Measurements from ENCODE around the gene STAB2.

The STAB2 gene

GRCh38 chr12:103773109-103773910 is 186.2 kb downstream of the STAB2 start:
- no peaks in the 10 kb centered on the region for H3K27me3 ChIP-seq (ENCODE audit: insufficient read depth, low read depth)
- H3K4me2 ChIP-seq: no peak overlapping the region
- H3K4me1 ChIP-seq (ENCODE audit: low read depth, poor library complexity, severe bottlenecking): no peaks in the 10 kb centered on the region
- H4K20me1 ChIP-seq (ENCODE audit: insufficient read depth): no peaks in the 10 kb centered on the region
- H3K9ac ChIP-seq: no peak overlapping the region
- no peak for TF ChIP-seq CTCF (conservative IDR thresholded peaks at IDR 0.05; ENCODE audit: low read depth, low read length)
- H3K27ac ChIP-seq: no peak overlapping the region
- no peak overlapping the region for H2AFZ ChIP-seq (ENCODE audit: low read depth)
- H3K4me3 ChIP-seq (IDR thresholded peaks at IDR 0.05; ENCODE audit: insufficient read depth, low read depth, low read length): no peak overlapping the region
- no peaks in the 10 kb centered on the region for H3K79me2 ChIP-seq (ENCODE audit: insufficient read depth, low read depth)
- H3K36me3 ChIP-seq (ENCODE audit: insufficient read depth): no peaks in the 10 kb centered on the region

GRCh38 chr12:103774977-103775560 is 188.0 kb downstream of the STAB2 start:
- H3K36me3 ChIP-seq (ENCODE audit: insufficient read depth): no peaks in the 10 kb centered on the region

GRCh38 chr12:103778781-103779180 is 191.7 kb downstream of the STAB2 start:
- no peak overlapping the region for H2AFZ ChIP-seq (ENCODE audit: low read depth)
- no peaks in the 10 kb centered on the region for H3K27me3 ChIP-seq (ENCODE audit: insufficient read depth, low read depth)
- no peaks in the 10 kb centered on the region for H3K79me2 ChIP-seq (ENCODE audit: insufficient read depth, low read depth)
- no peak overlapping the region for H3K27ac ChIP-seq
- no peaks in the 10 kb centered on the region for H4K20me1 ChIP-seq (ENCODE audit: insufficient read depth)
- H3K4me1 ChIP-seq (ENCODE audit: low read depth, poor library complexity, severe bottlenecking): no peaks in the 10 kb centered on the region
- no peak for TF ChIP-seq CTCF (conservative IDR thresholded peaks at IDR 0.05; ENCODE audit: low read depth, low read length)
- no peak overlapping the region for H3K9ac ChIP-seq
- H3K36me3 ChIP-seq (ENCODE audit: insufficient read depth): no peaks in the 10 kb centered on the region
- H3K4me2 ChIP-seq: no peak overlapping the region
- H3K4me3 ChIP-seq (IDR thresholded peaks at IDR 0.05; ENCODE audit: insufficient read depth, low read depth, low read length): no peak overlapping the region

More at GRCh38 chr12:103774977-103775560, 188.0 kb downstream of the STAB2 start:
- H3K4me3 ChIP-seq (IDR thresholded peaks at IDR 0.05; ENCODE audit: insufficient read depth, low read depth, low read length): no peak overlapping the region
- no peak overlapping the region for H2AFZ ChIP-seq (ENCODE audit: low read depth)
- H3K4me2 ChIP-seq: no peak overlapping the region
- no peaks in the 10 kb centered on the region for H3K27me3 ChIP-seq (ENCODE audit: insufficient read depth, low read depth)
- no peaks in the 10 kb centered on the region for H3K79me2 ChIP-seq (ENCODE audit: insufficient read depth, low read depth)
- TF ChIP-seq CTCF (conservative IDR thresholded peaks at IDR 0.05; ENCODE audit: low read depth, low read length): no peak
- no peaks in the 10 kb centered on the region for H4K20me1 ChIP-seq (ENCODE audit: insufficient read depth)
- no peaks in the 10 kb centered on the region for H3K4me1 ChIP-seq (ENCODE audit: low read depth, poor library complexity, severe bottlenecking)
- no peak overlapping the region for H3K27ac ChIP-seq
- H3K9ac ChIP-seq: no peak overlapping the region

GRCh38 chr12:103779410-103780092 is 192.5 kb downstream of the STAB2 start:
- Histone ChIP-seq H3K4me3 (IDR thresholded peaks at IDR 0.05; ENCODE audit: insufficient read depth, low read depth, low read length) (no peak overlapping the region), H3K27me3 (ENCODE audit: insufficient read depth, low read depth) (no peaks in the 10 kb centered on the region), H3K79me2 (ENCODE audit: insufficient read depth, low read depth) (no peaks in the 10 kb centered on the region), H2AFZ (ENCODE audit: low read depth) (no peak overlapping the region), H4K20me1 (ENCODE audit: insufficient read depth) (no peaks in the 10 kb centered on the region), H3K36me3 (ENCODE audit: insufficient read depth) (no peaks in the 10 kb centered on the region), H3K4me1 (ENCODE audit: low read depth, poor library complexity, severe bottlenecking) (no peaks in the 10 kb centered on the region), H3K4me2 (no peak overlapping the region), H3K27ac (no peak overlapping the region), H3K9ac (no peak overlapping the region)
- TF ChIP-seq CTCF (conservative IDR thresholded peaks at IDR 0.05; ENCODE audit: low read depth, low read length): no peak

Data from KMS-11 (cell line).